HL-60/S4 treated with phorbol 12-myristate 13-acetate at 8.2 ng/mL for 4 days and 3 days (cell line): ENCODE results near the gene BCL2L15.

ENCODE experiments used
- in situ Hi-C: fragments of 300-500 bp; cut with MboI; formaldehyde crosslinking; loops from 2 replicates; pipeline ENCODE4 v1.15.0; 2022; ENCODE audit warnings: low sequenced_read_pairs

The BCL2L15 gene

GRCh38 chr1:113887402-113888175 lies at the start of gene BCL2L15:
TSS of gene BCL2L15 (minus strand) at chr1:113887581. CDS start at chr1:113887375, 206 bp downstream.
- in situ Hi-C loops: no loop called here

GRCh38 chr1:113937146-113937545 lies 49.8 kb upstream of the BCL2L15 start:
- in situ Hi-C loops: no loop called here

- in situ Hi-C loops: no loop called here
Observed at GRCh38 chr1:113935970-113936369, 48.6 kb upstream of the BCL2L15 start.

- in situ Hi-C loops: no loop called here
Observed at GRCh38 chr1:113935176-113935575, 47.8 kb upstream of the BCL2L15 start.

- in situ Hi-C loops: no loop called here
Observed at GRCh38 chr1:113934511-113935055, 47.2 kb upstream of the BCL2L15 start.

GRCh38 chr1:113934006-113934405 lies 46.6 kb upstream of the BCL2L15 start:
- in situ Hi-C loops: no loop called here

- in situ Hi-C loops: no loop called here
Observed at GRCh38 chr1:113931451-113931851, 44.1 kb upstream of the BCL2L15 start.

- in situ Hi-C loops: no loop called here
Observed at GRCh38 chr1:113930499-113931161, 43.2 kb upstream of the BCL2L15 start.

- in situ Hi-C loops: no loop called here
Observed at GRCh38 chr1:113929750-113930498, 42.5 kb upstream of the BCL2L15 start.

GRCh38 chr1:113928941-113929749 lies 41.8 kb upstream of the BCL2L15 start, which contains the start of gene HIPK1:
TSS of gene HIPK1 (plus strand) at chr1:113929324.
- in situ Hi-C loops: no loop called here

- in situ Hi-C loops: no loop called here
Observed at GRCh38 chr1:113928187-113928930, 41.0 kb upstream of the BCL2L15 start.

GRCh38 chr1:113924473-113924872 lies 37.1 kb upstream of the BCL2L15 start:
- in situ Hi-C loops: no loop called here

- in situ Hi-C loops: no loop called here
Observed at GRCh38 chr1:113922957-113923356, 35.6 kb upstream of the BCL2L15 start.

- in situ Hi-C loops: no loop called here
Observed at GRCh38 chr1:113918243-113918642, 30.9 kb upstream of the BCL2L15 start.

- in situ Hi-C loops: no loop called here
Observed at GRCh38 chr1:113917400-113918082, 30.2 kb upstream of the BCL2L15 start.

GRCh38 chr1:113916974-113917373 lies 29.6 kb upstream of the BCL2L15 start:
- in situ Hi-C loops: no loop called here

- in situ Hi-C loops: no loop called here
Observed at GRCh38 chr1:113913887-113914664, 26.7 kb upstream of the BCL2L15 start.

GRCh38 chr1:113913312-113913668 lies 25.9 kb upstream of the BCL2L15 start:
- in situ Hi-C loops: no loop called here
